Left ventricle myocardium inferior (tissue), 1 donor: ENCODE results near the gene DYRK1B. TPM values are rescaled to one million over a fixed set of nuclear protein-coding genes. Genes with fewer than 3 reads are reported as not detected.

Experiments
- DNase-seq: peaks from one replicate; pipeline ENCODE4 v3.0.0-alpha.2; 2020
- H3K27ac ChIP-seq: fragments of 200-600 bp; replicated peaks from 2 replicates; pipeline ENCODE4 v1.8.0; 2021
- H3K27me3 ChIP-seq: fragments of 200-600 bp; 2 replicates; pipeline ENCODE4 v1.8.0; 2021; ENCODE audit warnings: low read depth
- H3K36me3 ChIP-seq: fragments of 200-600 bp; 2 replicates; pipeline ENCODE4 v1.8.0; 2021
- H3K4me1 ChIP-seq: fragments of 200-600 bp; 2 replicates; pipeline ENCODE4 v1.8.0; 2021
- H3K4me3 ChIP-seq: fragments of 200-600 bp; 2 replicates; pipeline ENCODE4 v1.8.0; 2021; ENCODE audit warnings: mild to moderate bottlenecking, moderate library complexity
- H3K9me3 ChIP-seq: fragments of 200-600 bp; replicated peaks from 2 replicates; pipeline ENCODE4 v1.8.0; 2021
- CTCF ChIP-seq: fragments of 200-600 bp; IDR thresholded peaks from 2 replicates; pipeline ENCODE4 v1.8.0; 2021; ENCODE audit warnings: antibody characterized with exemption, mild to moderate bottlenecking, borderline replicate concordance
- intact Hi-C: fragments of 100-400 bp; cut with micrococcal nuclease; formaldehyde crosslinking; loops from one replicate; pipeline ENCODE4 v1.11.0; 2022
- total RNA-seq: library from RNA; stranded (reverse); fragmentation: NEBNext Ultra II Directional; extraction: Animal tissue kit (Norgen Biotek cat#: 25700); gene quantifications from one replicate; pipeline ENCODE4 v1.2.1, GENCODE V29; 2021
- donor health status: DM: no; HTN: yes; CAD: no; lungs with severe emphysema.

The DYRK1B gene
- total RNA-seq, 1 donor from 2014 or later: 30.2 TPM

GRCh38 chr19:39820696-39821095, 13.3 kb downstream of the DYRK1B start:
- peaks cover 32% of the 10 kb centered on the region for H3K4me1 ChIP-seq
- TF ChIP-seq CTCF: no peak
- intact Hi-C loops: no loop called here
- H3K9me3 ChIP-seq: no peaks in the 10 kb centered on the region
- no peaks in the 10 kb centered on the region for H3K27me3 ChIP-seq
- no peak overlapping the region for H3K4me3 ChIP-seq
- no peak for DNase-seq
- H3K36me3 ChIP-seq: peaks cover 15% of the 10 kb centered on the region
- H3K27ac ChIP-seq: no peak overlapping the region

- no peak overlapping the region for H3K4me3 ChIP-seq
- peaks cover 9% of the 10 kb centered on the region for H3K36me3 ChIP-seq
- intact Hi-C loops: no loop called here
- H3K4me1 ChIP-seq: peaks cover 29% of the 10 kb centered on the region
- TF ChIP-seq CTCF: no peak
- no peaks in the 10 kb centered on the region for H3K27me3 ChIP-seq
- H3K9me3 ChIP-seq: no peaks in the 10 kb centered on the region
- H3K27ac ChIP-seq: no peak overlapping the region
- DNase-seq: no peak
Measured at GRCh38 chr19:39819786-39820185, 14.2 kb downstream of the DYRK1B start.

GRCh38 chr19:39818626-39819097, 15.3 kb downstream of the DYRK1B start:
- no peak for DNase-seq
- no peaks in the 10 kb centered on the region for H3K27me3 ChIP-seq
- H3K4me3 ChIP-seq: no peak overlapping the region
- no peak for TF ChIP-seq CTCF
- peaks cover 21% of the 10 kb centered on the region for H3K4me1 ChIP-seq
- H3K27ac ChIP-seq: no peak overlapping the region
- H3K36me3 ChIP-seq: peaks cover 9% of the 10 kb centered on the region
- no peaks in the 10 kb centered on the region for H3K9me3 ChIP-seq
- intact Hi-C loops: no loop called here

GRCh38 chr19:39817888-39818561, 15.9 kb downstream of the DYRK1B start:
- no peak for TF ChIP-seq CTCF
- Histone ChIP-seq H3K27me3 (no peaks in the 10 kb centered on the region), H3K4me1 (peaks cover 18% of the 10 kb centered on the region), H3K9me3 (no peaks in the 10 kb centered on the region), H3K27ac (no peak overlapping the region), H3K36me3 (peaks cover 9% of the 10 kb centered on the region), H3K4me3 (no peak overlapping the region)
- intact Hi-C loops: no loop called here
- no peak for DNase-seq

GRCh38 chr19:39816287-39817048, 17.5 kb downstream of the DYRK1B start:
- DNase-seq: no peak
- H3K4me1 ChIP-seq: peaks cover 18% of the 10 kb centered on the region
- H3K4me3 ChIP-seq: no peak overlapping the region
- peaks cover 9% of the 10 kb centered on the region for H3K36me3 ChIP-seq
- TF ChIP-seq CTCF: no peak
- intact Hi-C loops: no loop called here
- no peaks in the 10 kb centered on the region for H3K27me3 ChIP-seq
- peak overlapping the region; percentile 81 for H3K27ac ChIP-seq
- no peaks in the 10 kb centered on the region for H3K9me3 ChIP-seq
